SK-N-SH treated with all-trans-retinoic acid at 6 μM for 48 hours (cell line): ENCODE measurements around the gene CCDC187.

Source experiments
- ARNTL ChIP-seq: fragments of 450-650 bp; formaldehyde crosslinking; IDR thresholded peaks from 2 replicates; pipeline ENCODE4 v1.5.0; 2020; ENCODE audit warnings: low read depth, mild to moderate bottlenecking, moderate library complexity, borderline replicate concordance
- ISL1 ChIP-seq: fragments of 250-450 bp; sonication (Bioruptor Pico); IDR thresholded peaks from 2 replicates; pipeline ENCODE4 v2.1.2; 2022; ENCODE audit warnings: mild to moderate bottlenecking, moderate library complexity
- RARB ChIP-seq: fragments of 250-450 bp; sonication (Bioruptor Pico); IDR thresholded peaks from 2 replicates; pipeline ENCODE4 v1.8.0; 2021; ENCODE audit warnings: mild to moderate bottlenecking, moderate library complexity
- SNAI2 ChIP-seq: fragments of 250-450 bp; sonication (Bioruptor Pico); IDR thresholded peaks from 2 replicates; pipeline ENCODE4 v1.5.0; 2020; ENCODE audit warnings: mild to moderate bottlenecking, moderate library complexity
- ZC3H10 ChIP-seq: fragments of 250-450 bp; sonication (Bioruptor Pico); IDR thresholded peaks from 2 replicates; pipeline ENCODE4 v1.5.1; 2021; ENCODE audit warnings: mild to moderate bottlenecking, moderate library complexity
- ZFP30 ChIP-seq: fragments of 450-650 bp; formaldehyde crosslinking; IDR thresholded peaks from 2 replicates; pipeline ENCODE4 v1.5.0; 2022; ENCODE audit warnings: mild to moderate bottlenecking, moderate library complexity
- ZNF565 ChIP-seq: fragments of 450-650 bp; formaldehyde crosslinking; conservative IDR thresholded peaks from 2 replicates; pipeline ENCODE4 v1.5.0; 2020; ENCODE audit warnings: low read depth, mild to moderate bottlenecking, moderate library complexity
- ZNF8 ChIP-seq: fragments of 450-650 bp; formaldehyde crosslinking; IDR thresholded peaks from 2 replicates; pipeline ENCODE4 v1.5.0; 2020; ENCODE audit warnings: mild to moderate bottlenecking, moderate library complexity
- TF ChIP-seq, protein P1 (sequence below): fragments of 250-450 bp; sonication (Bioruptor Pico); IDR thresholded peaks from 2 replicates; pipeline ENCODE4 v1.5.1; 2020; ENCODE audit warnings: low read depth, mild to moderate bottlenecking, moderate library complexity
- TF ChIP-seq, protein P2 (sequence below): fragments of 250-450 bp; sonication (Bioruptor Pico); IDR thresholded peaks from 2 replicates; pipeline ENCODE4 v1.8.0; 2020; ENCODE audit warnings: mild to moderate bottlenecking, moderate library complexity, borderline replicate concordance

DNA sequence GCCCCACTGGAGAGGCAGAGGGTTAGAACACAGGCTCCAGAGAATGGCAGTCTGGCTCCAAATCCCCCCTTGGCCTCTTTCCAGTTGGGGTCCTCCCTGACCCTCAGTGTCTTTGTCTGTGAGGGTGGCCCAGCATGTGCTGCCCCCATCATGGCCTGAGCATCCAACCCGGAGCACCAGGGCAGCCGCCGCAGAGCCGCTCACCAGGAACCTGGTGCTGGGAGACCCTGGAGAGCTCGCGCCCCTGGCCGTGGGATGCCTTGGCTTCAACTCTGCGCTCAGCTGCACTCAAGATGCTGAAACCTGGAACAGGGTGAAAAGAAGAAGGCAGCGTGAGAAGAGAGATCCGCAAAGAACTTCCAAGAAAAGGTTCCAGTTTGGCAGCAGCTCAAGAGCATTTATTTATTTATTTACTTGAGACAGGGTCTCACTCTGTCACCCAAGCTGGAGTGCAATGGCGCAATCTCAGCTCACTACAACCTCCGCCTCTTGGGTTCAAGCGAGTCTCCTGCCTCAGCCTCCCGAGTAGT lies 3.8 kb downstream of the CCDC187 start:
- TF ChIP-seq, protein P1, sequence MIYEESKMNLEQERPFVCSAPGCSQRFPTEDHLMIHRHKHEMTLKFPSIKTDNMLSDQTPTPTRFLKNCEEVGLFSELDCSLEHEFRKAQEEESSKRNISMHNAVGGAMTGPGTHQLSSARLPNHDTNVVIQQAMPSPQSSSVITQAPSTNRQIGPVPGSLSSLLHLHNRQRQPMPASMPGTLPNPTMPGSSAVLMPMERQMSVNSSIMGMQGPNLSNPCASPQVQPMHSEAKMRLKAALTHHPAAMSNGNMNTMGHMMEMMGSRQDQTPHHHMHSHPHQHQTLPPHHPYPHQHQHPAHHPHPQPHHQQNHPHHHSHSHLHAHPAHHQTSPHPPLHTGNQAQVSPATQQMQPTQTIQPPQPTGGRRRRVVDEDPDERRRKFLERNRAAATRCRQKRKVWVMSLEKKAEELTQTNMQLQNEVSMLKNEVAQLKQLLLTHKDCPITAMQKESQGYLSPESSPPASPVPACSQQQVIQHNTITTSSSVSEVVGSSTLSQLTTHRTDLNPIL (CRISPR knock-in tag), result no peak
- no peak for TF ChIP-seq ZC3H10 (CRISPR knock-in tag)
- TF ChIP-seq SNAI2 (CRISPR knock-in tag), result no peak
- no peak for TF ChIP-seq ZFP30
- no peak for TF ChIP-seq ARNTL (CRISPR knock-in tag)
- TF ChIP-seq RARB (CRISPR knock-in tag), result no peak
- TF ChIP-seq ZNF565, result no peak
- TF ChIP-seq, protein P2, sequence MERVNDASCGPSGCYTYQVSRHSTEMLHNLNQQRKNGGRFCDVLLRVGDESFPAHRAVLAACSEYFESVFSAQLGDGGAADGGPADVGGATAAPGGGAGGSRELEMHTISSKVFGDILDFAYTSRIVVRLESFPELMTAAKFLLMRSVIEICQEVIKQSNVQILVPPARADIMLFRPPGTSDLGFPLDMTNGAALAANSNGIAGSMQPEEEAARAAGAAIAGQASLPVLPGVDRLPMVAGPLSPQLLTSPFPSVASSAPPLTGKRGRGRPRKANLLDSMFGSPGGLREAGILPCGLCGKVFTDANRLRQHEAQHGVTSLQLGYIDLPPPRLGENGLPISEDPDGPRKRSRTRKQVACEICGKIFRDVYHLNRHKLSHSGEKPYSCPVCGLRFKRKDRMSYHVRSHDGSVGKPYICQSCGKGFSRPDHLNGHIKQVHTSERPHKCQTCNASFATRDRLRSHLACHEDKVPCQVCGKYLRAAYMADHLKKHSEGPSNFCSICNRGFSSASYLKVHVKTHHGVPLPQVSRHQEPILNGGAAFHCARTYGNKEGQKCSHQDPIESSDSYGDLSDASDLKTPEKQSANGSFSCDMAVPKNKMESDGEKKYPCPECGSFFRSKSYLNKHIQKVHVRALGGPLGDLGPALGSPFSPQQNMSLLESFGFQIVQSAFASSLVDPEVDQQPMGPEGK (CRISPR knock-in tag), result no peak
- no peak for TF ChIP-seq ISL1 (CRISPR knock-in tag)
- no peak for TF ChIP-seq ZNF8 (CRISPR knock-in tag)
